ENCODE measurements around the gene SIRPD.

The SIRPD gene

DNA sequence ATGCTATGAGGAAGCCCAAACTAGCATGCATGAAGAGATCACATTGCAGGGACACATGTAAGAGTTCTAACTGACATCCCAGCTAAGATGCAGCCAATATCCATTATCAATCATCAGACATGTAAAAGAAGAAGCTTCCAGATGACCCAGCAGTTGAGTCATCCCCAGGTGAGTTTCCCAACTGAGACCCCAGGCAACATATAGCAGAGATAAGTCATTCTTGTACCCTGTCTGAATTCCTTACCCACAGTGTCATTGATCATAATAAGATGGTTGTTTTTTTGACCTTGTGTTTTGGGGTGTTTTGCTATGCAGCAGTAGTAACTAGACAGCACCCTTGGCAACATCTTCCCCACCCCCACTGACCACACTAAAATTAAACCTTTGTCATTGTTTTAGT is 18.9 kb downstream of the SIRPD start:
- no peak for DNase-seq (ENCODE audit: low read depth in 2 of 3, low spot score in 2 of 3)

DNA sequence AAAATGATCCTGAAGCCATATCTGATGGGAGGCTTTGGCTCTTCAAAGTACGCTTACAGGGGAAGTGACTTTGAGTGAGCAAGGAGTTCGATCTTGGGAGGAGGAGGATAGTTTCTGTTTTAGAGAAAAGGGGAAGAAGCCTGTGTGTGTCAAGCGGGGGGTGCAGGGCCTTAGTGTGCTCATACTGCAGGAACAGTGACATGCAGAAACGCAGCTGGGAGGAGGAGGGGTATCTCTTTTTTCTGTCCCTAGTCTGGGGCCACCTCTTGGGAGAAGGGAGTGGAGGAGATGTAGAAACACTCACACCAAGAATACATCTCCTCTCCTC is 19.8 kb downstream of the SIRPD start:
- no peak for DNase-seq (ENCODE audit: low read depth in 2 of 3, low spot score in 2 of 3)

DNA sequence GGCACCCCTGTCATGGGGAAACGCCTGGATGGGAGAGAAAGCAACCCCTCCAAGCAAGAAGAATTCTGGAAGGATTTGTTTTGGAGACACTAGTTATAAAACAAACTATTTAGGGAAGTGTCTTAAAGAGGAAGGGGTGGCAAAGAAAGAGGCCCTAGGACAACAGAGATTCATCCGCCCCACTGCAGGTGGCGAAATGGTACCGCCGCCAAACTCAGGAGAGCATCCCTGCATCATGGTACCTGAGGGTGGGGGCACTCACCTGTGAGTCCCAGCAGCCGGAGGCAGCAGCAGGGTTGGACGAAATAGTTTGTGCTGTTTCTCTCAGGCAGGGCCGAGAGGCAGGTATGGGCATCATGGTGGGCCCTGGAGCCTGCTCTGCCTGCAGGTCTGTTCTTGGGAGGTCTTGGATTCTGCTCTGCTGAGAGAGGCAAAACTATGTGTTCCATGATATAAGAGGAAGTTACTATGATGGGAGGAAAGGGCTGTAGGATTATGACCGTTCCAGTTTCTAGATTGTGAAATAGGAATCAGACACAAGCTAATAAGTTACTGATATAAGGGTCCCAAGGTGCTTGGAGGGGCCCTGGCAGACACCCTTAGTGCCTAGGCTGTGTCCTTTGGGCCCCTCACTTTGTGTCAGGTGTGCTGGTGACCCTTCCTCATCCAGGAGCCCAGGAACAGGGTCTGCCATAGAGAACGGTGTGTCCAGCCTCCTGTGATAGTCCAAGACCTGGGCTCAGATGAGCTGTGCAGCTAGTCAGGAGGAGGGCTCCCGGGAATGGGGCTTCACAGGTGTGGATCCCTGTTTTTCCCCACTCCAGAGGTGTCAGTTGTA is 20.4 kb downstream of the SIRPD start:
- DNase-seq (ENCODE audit: low read depth in 2 of 3, low spot score in 2 of 3), result no peak

DNA sequence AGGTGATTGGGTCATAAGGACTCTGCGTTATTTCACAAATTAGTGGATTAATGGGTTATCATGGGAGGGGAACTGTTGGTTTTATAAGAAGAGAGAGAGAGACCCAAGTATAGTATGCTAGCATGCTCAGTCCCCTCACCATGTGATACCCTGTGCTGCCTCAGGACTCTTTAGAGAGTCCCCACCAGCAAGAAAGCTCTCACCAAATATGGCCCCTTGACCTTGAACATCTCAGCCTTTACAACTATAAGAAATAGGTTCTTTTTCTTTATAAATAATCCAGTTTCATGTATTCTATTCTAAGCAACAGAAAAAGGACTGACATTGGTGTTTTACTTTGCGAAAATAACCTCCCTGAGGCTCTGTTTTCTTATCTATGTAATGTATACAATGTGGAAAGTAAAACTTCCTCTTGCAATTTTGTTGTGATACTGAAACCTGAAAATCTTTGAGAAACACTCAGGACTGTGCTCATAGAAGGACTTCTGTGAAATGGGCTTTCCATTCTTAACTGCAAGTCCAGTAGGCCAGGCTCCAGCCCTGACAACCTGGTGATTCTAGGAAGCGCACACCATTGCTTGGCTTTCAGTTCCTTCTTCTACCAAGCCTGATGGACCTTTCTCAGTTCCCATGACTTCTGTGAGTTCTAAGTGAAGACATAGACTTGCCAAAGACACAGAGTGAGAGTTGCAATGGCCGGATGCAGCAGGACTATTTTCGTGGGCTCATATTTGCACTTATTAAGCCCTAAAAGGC is 21.9 kb downstream of the SIRPD start:
- no peak for DNase-seq (ENCODE audit: low read depth in 2 of 3, low spot score in 2 of 3)

DNA sequence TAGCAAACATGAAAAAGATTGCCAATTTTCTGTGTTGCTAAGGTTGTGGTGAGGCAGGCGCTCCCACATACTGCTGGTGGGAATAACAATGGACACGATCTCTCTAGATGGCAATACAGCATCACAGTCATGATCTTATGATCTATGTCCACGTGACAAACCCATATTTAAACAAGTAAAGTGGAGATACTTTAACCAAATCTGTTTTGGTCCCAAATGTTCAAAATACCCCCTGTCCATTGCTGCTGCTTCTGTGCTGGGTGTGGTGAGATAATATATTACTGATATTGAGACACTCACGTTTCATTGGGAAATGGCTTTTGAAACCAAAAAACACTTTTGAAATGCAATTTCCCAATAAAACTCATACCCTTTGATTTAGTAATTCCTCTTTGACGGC is 23.0 kb downstream of the SIRPD start:
- no peak for DNase-seq (ENCODE audit: low read depth in 2 of 3, low spot score in 2 of 3)

DNA sequence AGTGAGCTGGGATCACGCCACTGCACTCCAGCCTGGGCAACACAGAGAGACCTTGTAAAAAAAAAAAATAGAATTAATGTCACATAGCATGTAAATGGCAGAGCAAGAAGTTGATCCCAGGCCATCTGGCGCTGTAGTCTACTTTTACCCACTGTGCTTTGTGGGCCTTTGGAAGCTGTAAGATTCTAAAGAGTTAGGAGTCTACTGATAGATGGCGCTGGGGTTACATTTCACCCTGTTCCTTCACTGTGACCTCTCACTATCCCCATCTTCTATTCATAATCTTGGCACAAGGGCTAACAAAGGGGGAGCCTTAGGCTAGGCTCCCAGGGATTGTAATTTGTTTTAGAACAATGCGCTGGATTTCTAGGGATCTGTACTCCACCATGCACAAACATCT is 24.4 kb downstream of the SIRPD start:
- DNase-seq (ENCODE audit: low read depth in 2 of 3, low spot score in 2 of 3), result no peak

DNA sequence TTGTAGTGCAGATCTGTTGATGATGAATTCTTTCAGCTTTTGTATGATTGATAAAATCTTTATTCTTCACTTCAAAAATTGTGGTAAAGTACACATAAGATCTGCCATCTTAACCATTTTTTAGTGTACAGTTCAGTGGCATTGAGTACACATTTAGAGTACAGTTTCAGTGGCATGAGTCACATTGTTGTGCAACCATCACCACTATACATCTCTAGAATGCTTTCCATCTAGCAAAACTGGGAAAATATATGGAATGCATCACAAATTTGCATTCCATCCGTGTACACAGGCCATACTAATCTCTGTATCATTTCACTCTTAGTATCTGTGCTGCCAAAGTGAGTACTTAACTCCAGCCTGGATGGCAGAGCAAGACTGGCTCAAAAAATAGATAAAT is 28.7 kb downstream of the SIRPD start:
- no peak for DNase-seq (ENCODE audit: low read depth in 2 of 3, low spot score in 2 of 3)

DNA sequence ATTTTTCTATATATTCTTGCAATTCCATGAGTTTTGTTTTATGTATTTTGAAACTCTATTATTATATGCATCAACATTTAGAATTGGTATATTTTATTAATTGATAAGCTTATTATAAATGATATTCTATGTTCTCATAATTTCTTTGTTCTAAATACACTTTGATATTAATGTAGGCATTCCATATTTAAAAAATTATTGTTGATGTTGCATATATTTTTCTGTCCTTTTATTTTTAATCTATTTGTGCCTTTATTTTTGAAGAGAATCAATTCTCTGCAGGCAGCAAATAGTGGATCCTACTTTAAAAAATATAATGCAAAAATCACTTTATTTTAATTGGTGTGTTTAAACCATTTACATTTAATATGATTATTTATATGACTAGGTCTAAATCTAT is 29.6 kb downstream of the SIRPD start:
- no peak for DNase-seq (ENCODE audit: low read depth in 2 of 3, low spot score in 2 of 3)

DNA sequence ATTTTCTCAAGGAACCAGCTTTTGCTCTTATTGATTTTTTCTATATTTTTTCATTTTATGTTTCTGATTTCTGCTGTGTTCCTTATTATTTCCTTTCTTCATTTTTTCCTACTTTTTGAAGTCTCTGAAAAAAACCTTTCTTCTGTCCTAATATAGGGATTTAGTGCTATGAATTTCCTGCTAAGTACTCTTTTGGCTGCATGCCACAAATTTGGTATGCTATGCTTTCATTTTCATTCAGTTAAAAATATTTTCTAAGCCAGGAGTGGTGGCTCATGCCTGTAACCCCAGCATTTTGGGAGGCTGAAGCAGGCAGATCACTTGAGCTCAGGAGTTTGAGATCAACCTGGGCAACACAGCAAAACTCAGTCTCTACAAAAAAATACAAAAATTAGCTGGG is 30.6 kb downstream of the SIRPD start:
- no peak for DNase-seq (ENCODE audit: low read depth in 2 of 3, low spot score in 2 of 3)

DNA sequence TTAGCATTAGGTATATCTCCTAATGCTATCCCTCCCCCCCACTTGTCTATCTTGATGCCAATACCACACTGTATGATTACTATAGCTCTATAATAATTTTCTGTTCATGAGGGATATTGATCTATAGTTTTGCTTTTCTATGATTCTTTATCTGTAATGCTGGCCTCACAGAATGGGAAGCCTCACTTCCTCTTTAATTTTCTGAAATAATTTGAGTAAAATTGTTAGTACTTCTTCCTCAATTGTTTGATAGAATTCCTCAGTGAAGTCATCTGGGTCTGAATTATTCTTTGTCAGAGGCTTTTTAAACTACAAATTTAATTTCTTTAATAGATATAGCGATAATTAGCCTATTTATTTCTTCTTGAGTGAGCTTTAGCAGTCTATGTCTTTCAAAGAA is 31.2 kb downstream of the SIRPD start:
- no peak for DNase-seq (ENCODE audit: low read depth in 2 of 3, low spot score in 2 of 3)

DNA sequence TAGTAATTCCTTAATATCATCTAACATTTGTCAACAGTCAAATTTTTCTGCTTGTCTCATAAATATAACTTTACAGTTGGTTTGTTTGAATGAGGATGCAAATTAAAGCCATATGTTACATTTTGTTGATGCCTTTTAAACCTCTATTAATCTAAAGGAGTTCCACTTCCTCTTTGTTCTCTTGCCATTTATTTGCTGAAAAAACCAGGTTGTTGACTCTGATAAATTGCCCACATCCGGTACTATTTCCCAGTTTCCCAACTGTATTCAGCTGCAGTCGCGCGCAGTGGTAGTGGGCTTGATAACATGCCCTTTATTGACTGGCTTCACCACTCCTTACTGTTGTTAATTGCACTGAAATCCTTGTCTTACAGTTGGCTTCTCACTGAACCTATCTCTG is 33.5 kb downstream of the SIRPD start:
- no peak for DNase-seq (ENCODE audit: low read depth in 2 of 3, low spot score in 2 of 3)

DNA sequence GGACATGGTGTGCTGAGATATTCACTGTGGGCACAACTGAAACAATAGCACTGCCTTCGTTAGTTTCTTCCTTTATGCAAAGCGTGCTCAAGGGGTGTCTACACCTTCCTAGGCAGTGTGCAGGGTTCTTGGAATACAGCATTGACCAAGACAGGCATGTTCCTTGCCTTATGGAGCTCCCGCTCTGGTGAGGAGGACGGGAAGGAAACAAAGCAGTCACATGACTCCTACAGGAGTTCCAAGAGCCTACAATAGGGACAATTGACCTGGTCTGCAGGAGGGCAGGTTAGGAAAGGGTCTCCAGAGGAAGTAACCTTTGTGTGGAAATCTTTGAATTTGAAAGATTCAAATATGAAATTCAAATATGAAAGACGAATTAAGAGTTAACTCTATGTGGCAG is 40.5 kb downstream of the SIRPD start:
- DNase-seq (ENCODE audit: low read depth in 2 of 3, low spot score in 2 of 3), result no peak

DNA sequence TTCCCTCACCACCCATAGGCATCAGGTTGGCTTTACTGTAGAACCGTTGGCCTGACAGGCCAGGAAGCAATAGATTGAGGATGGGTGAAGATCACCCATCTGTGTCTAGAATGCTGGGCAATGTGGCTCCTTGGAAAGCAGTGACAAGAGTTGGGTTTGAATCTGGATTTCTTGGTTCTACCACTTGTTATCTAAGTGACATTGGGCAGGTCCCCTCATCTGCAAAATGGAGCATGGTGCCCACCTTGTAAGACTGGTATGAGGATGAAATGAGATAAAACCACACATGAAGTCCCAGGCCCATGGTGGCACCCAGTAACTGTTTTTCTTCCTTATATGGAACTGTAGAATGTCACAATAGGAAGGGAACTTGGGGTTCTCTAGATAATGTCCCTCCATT is 43.7 kb downstream of the SIRPD start:
- no peak for DNase-seq (ENCODE audit: low read depth in 2 of 3, low spot score in 2 of 3)

DNA sequence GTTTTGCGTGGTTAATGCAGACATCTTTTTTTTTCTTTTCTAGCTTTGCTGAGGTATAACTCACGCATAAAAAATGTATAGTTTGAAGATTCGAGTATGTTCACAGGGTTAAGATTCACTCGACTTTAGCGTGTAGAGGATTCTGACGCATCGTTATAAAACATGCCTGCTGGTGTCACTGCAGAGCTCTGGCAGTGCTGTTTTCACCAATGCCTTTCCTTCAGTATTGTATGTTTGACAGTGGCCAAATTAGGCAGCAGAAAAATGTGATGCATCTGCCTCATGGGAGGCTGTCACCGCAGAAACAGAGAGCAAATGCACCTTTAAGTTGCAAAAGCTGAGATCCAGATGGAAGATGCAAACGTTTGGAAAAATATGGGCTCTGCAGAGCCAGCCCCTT is 48.3 kb downstream of the SIRPD start:
- DNase-seq (ENCODE audit: low read depth in 2 of 3, low spot score in 2 of 3), result no peak

DNA sequence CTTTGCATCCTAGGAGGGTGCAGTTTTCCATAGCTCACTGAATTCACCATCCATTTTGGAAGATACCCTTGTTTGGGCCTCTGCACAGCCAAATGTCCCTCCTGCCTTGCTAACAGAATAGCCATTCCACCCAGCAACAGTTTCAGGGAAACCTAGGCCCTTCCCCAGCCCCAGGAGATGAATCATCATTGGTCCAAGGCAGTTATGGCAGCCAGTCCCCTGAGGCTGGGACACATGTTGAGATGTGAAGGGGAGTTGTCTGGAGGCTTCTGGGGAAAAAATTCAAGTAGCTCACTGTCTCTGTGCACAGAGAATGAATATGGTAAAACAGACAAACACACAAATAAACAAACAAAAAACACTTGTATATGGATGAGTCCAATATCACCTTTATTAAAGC is 48.9 kb downstream of the SIRPD start:
- no peak for DNase-seq (ENCODE audit: low read depth in 2 of 3, low spot score in 2 of 3)

DNA sequence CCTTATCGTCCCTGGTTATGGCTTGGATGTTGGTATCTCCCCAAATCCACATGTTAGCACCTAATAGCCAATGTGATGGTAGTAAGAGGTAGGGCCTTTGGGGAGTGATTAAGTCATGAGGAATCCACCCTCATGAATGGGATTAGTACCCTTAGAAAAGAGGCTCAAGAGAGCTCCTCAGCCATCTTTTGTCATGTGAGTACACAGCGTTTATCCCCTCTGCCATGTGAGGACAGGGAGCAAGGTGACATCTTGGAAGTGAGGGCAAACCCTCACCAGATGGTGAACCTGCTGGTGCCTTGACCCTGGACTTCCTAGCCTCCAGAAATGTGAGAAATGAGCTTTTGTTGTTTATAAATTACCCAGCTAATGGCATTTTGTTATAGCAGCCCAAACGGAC is 50.2 kb downstream of the SIRPD start:
- DNase-seq (ENCODE audit: low read depth in 2 of 3, low spot score in 2 of 3), result no peak

DNA sequence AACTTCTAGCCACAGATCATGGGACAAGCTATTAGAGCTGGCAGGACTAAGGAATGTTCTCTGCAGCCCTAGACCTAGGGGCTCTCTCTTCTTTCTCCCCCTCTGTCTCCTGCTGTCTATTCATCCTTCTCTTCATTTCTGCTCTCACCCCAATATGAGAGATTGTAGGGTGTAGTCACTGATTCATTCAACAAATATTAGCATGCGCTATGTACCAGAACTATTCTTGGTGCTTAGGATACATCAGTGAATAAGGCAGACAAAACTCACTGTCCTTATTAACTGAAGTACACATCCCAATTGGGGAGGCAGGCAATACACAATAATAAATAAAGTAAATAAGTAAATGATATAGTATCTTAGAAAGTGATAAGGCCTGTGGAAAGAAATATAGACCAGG is 51.6 kb downstream of the SIRPD start:
- no peak for DNase-seq (ENCODE audit: low read depth in 2 of 3, low spot score in 2 of 3)

DNA sequence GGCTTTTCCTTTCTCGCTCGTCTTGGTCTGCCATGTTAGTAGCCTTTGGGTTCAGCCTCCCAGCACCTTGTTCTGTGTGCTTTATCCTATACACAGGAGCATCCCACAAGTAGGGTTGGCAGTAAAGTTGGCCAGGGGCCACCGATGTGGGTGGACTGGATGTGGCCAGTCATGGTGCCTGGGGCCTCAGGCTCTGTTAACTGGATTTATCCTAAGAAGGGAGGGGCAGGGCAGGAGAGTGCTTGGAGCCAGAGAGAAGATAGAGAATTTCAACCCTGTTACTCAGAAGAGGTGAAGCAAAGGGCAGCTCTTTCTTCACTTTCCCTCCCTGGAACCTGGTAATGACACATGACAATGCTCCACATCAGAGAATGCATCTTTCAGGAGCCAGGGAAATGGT is 52.1 kb downstream of the SIRPD start:
- DNase-seq (ENCODE audit: low read depth in 2 of 3, low spot score in 2 of 3), result no peak

DNA sequence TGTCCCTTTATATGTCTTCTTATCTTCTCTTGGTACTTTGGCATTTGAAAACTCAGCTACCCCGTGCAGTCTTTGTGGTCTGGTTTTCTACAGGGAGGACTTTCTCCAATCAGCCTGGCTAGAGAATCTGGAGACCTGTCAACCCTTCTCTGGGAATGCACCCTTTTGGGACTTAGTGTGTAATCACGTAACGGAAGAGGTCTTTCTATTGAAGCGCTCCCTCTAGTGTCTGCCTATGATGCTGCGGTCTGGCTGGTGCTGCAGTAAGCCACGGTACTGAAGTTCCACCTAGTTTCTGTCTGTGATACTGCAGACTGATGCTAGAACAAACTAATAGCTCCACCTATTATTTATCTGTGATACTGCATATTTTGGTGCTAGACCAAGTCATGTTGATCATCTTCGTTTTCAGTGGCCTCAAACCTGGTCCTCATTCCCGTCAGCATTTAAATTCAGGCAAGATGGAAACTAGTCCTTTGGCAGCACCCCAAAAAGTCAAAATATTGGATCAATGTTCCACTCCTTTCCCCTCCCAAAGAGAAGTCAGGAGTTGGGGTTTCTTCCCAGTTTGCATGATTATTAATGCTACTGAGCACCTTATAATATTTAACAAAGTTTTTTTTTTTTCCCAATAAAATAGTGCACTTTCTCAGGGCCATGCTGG is 53.8 kb downstream of the SIRPD start:
- peak; percentile 19 to 40 (median 37) for DNase-seq (ENCODE audit: low read depth in 2 of 3, low spot score in 2 of 3)

DNA sequence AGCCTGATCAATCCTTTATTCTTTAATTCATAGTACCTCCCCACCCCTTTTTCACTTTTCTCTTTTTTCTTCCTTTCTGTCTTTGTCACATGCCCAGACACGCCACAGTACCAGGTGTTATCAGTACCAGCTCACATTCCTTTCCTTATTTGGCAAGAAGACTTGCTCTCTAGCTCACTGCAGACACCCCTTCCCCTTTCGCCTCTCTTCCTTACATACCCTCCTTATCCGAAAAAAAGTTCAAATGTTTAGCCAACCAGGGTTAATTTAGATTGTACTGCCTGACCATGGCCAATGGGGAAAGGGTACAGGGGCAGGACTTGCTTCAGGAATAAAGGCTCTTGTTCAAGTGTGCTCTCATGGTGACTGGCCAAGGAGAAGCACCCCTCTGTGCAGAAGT is 57.0 kb downstream of the SIRPD start:
- DNase-seq (ENCODE audit: low read depth in 2 of 3, low spot score in 2 of 3), result no peak

DNA sequence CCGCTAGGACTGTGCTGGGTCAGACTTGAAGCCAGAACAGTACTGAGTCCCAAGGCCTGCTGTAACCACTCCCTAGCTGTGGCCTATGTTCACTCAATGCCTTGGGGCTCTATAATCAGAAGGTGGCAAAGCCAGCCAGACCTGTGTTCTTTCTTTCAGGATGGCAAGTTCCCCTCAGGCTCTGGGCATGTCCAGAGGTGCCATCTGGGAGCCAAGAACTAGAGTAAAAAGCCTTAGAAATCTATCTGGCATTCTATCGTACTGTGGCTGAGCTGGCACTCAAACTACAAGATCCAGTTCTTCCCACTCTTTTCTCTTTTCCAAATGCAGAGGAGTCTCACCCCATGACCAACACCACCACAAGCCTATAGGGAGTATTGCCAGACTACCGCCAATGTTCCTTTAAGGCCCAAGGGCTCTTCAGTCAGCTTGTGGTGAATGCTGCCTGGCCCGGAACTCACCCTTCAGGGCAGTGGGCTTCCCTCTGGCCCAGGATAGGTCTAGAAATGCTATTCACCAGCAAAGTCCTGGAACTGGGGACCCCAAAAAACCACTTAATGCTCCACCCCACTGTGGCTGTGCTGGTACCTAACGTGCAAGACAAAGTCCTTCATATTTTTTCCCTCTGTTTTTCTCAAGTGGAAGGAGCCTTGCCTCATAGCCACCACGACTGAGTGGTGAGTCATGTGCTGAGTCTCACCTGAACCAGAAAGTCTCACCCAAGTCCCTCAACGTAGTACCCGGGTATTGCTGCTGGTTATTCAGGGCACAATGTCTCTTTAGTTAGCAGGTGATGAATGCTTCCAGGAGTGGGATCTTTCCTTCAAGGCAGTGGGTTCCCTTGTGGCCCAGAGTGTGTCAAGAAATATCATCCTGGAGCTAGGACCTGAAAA is 57.7 kb downstream of the SIRPD start:
- no peak for DNase-seq (ENCODE audit: low read depth in 2 of 3, low spot score in 2 of 3)

All from activated CD8-positive, alpha-beta memory T cell treated with anti-CD3 and anti-CD28 coated beads for 48 hours (primary cell).